OCI-LY1 (cell line): Measurements from ENCODE around the gene POLRMT.

ENCODE experiments used
- H2AFZ ChIP-seq: fragments of 200-600 bp; sonication (generic), shearing (Covaris generic); 2 replicates; pipeline ENCODE4 v1.6.0; 2014; ENCODE audit warnings: antibody characterized with exemption, mild to moderate bottlenecking, low read length
- H3F3A ChIP-seq: fragments of 200-600 bp; sonication (generic), shearing (Covaris generic); 2 replicates; pipeline ENCODE4 v1.6.0; 2014; ENCODE audit warnings: mild to moderate bottlenecking, antibody characterized with exemption, low read length, moderate library complexity; ENCODE audit not compliant: insufficient read depth
- H3K27ac ChIP-seq: fragments of 200-600 bp; sonication (generic); 2 replicates; pipeline ENCODE4 v1.5.1; 2014; ENCODE audit warnings: low read length, mixed run types, mild to moderate bottlenecking, low read depth; ENCODE audit not compliant: poor library complexity, severe bottlenecking
- H3K27me3 ChIP-seq: fragments of 200-600 bp; sonication (generic); 2 replicates; pipeline ENCODE4 v1.6.0; 2014; ENCODE audit warnings: antibody characterized with exemption, mild to moderate bottlenecking, low read length, moderate library complexity; ENCODE audit not compliant: insufficient read depth
- H3K36me3 ChIP-seq: fragments of 200-600 bp; sonication (generic); 2 replicates; pipeline ENCODE4 v1.6.1; 2014; ENCODE audit warnings: mild to moderate bottlenecking, antibody characterized with exemption, low read length, moderate library complexity, mixed read lengths; ENCODE audit not compliant: insufficient read depth
- H3K4me1 ChIP-seq: fragments of 200-600 bp; sonication (generic); 2 replicates; pipeline ENCODE4 v1.5.1; 2014; ENCODE audit warnings: mild to moderate bottlenecking, low read length, moderate library complexity; ENCODE audit not compliant: insufficient read depth, severe bottlenecking
- H3K4me2 ChIP-seq: fragments of 200-600 bp; sonication (generic), shearing (Covaris generic); 2 replicates; pipeline ENCODE4 v1.6.1; 2014; ENCODE audit warnings: low read length
- H3K4me3 ChIP-seq: fragments of 200-600 bp; sonication (generic); 2 replicates; pipeline ENCODE4 v1.5.1; 2014; ENCODE audit warnings: low read length, low read depth, mild to moderate bottlenecking, mixed read lengths; ENCODE audit not compliant: poor library complexity, severe bottlenecking
- H3K79me2 ChIP-seq: fragments of 200-600 bp; shearing (Covaris generic); 2 replicates; pipeline ENCODE4 v1.6.1; 2016; ENCODE audit warnings: mixed run types, low read length, mixed read lengths; ENCODE audit not compliant: insufficient read depth
- H3K9ac ChIP-seq: fragments of 200-600 bp; sonication (generic), shearing (Covaris generic); 2 replicates; pipeline ENCODE4 v1.6.1; 2014; ENCODE audit warnings: mild to moderate bottlenecking, low read length, mixed read lengths
- H3K9me2 ChIP-seq: fragments of 200-600 bp; sonication (generic), shearing (Covaris generic); 2 replicates; pipeline ENCODE4 v1.6.1; 2014; ENCODE audit warnings: low read depth, mild to moderate bottlenecking, low read length, mixed read lengths
- H3K9me3 ChIP-seq: fragments of 200-600 bp; shearing (Covaris generic); 2 replicates; pipeline ENCODE4 v1.6.1; 2014; ENCODE audit warnings: low read length, mixed read lengths
- H4K20me1 ChIP-seq: fragments of 200-600 bp; sonication (generic), shearing (Covaris generic); 2 replicates; pipeline ENCODE4 v1.6.0; 2016; ENCODE audit warnings: mild to moderate bottlenecking, low read length; ENCODE audit not compliant: insufficient read depth
- CTCF ChIP-seq: fragments of 200-600 bp; sonication (generic), shearing (Covaris generic); IDR thresholded peaks from 2 replicates; pipeline ENCODE4 v1.5.1; 2017; ENCODE audit warnings: mild to moderate bottlenecking, antibody characterized with exemption, low read length, moderate library complexity, mixed read lengths
- EZH2 ChIP-seq: fragments of 200-600 bp; sonication (generic), shearing (Covaris generic); IDR thresholded peaks from 2 replicates; pipeline ENCODE4 v1.8.0; 2017; ENCODE audit warnings: borderline replicate concordance, mixed run types, mild to moderate bottlenecking, antibody characterized with exemption, low read length, moderate library complexity, mixed read lengths

POLRMT gene

DNA sequence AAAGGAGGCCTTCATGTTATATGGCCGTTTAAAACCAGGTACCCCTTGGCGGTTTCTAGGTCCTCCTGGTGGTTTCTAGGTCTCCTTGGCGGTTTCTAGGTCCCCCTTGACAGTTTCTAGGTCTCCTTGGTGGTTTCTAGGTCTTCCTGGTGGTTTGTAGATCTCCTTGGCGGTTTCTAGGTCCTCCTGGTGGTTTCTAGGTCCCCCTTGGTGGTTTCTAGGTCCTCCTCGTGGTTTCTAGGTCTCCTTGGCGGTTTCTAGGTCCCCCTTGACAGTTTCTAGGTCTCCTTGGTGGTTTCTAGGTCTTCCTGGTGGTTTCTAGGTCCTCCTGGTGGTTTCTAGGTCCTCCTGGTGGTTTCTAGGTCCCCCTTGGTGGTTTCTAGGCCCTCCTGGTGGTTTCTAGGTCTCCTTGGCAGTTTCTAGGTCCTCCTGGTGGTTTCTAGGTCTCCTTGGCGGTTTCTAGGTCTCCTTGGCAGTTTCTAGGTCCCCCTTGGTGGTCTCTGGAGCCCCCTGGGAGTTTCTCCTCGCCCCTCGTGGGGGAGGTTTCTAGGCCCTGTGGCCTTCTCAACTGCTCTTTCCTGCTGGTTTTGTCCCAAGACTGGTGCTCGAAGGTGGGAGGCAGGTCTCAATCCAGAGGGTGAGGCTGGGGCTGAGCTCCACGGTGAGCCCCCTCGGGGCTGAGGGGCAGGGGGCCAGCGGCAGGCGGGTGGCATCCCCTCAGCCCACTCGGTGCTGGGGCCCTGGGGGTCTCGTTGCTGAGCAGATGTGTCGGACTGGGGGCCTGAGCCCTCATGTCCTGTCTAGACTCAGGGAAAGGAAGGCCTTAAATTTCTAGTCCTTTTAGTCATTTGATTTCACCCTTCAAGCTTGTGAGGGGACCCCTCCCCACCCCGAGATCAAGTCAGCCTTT is 35.7 kb downstream of the POLRMT start:
- TF ChIP-seq CTCF (no peak), EZH2 (no peak)
- H2AFZ ChIP-seq: no peak overlapping the region
- H3K79me2 ChIP-seq: no peaks in the 10 kb centered on the region
- no peaks in the 10 kb centered on the region for H3F3A ChIP-seq
- H3K9me2 ChIP-seq: no peaks in the 10 kb centered on the region
- H3K4me1 ChIP-seq: no peaks in the 10 kb centered on the region
- peaks cover 25% of the 10 kb centered on the region for H3K27me3 ChIP-seq
- H3K4me2 ChIP-seq: no peak overlapping the region
- no peak overlapping the region for H3K27ac ChIP-seq
- no peak overlapping the region for H3K4me3 ChIP-seq
- H4K20me1 ChIP-seq: no peaks in the 10 kb centered on the region
- H3K9ac ChIP-seq: no peak overlapping the region
- no peaks in the 10 kb centered on the region for H3K36me3 ChIP-seq
- no peaks in the 10 kb centered on the region for H3K9me3 ChIP-seq

- H2AFZ ChIP-seq: no peak overlapping the region
- no peaks in the 10 kb centered on the region for H3K79me2 ChIP-seq
- no peaks in the 10 kb centered on the region for H3K9me2 ChIP-seq
- H4K20me1 ChIP-seq: no peaks in the 10 kb centered on the region
- H3K9ac ChIP-seq: no peak overlapping the region
- no peak overlapping the region for H3K4me3 ChIP-seq
- H3K9me3 ChIP-seq: no peaks in the 10 kb centered on the region
- H3F3A ChIP-seq: no peaks in the 10 kb centered on the region
- peaks cover 26% of the 10 kb centered on the region for H3K27me3 ChIP-seq
- H3K27ac ChIP-seq: no peak overlapping the region
- H3K36me3 ChIP-seq: no peaks in the 10 kb centered on the region
- H3K4me1 ChIP-seq: no peaks in the 10 kb centered on the region
- TF ChIP-seq CTCF: no peak
- no peak for TF ChIP-seq EZH2
- H3K4me2 ChIP-seq: no peak overlapping the region
Measured at GRCh38 chr19:596263-596655, 37.1 kb downstream of the POLRMT start.

DNA sequence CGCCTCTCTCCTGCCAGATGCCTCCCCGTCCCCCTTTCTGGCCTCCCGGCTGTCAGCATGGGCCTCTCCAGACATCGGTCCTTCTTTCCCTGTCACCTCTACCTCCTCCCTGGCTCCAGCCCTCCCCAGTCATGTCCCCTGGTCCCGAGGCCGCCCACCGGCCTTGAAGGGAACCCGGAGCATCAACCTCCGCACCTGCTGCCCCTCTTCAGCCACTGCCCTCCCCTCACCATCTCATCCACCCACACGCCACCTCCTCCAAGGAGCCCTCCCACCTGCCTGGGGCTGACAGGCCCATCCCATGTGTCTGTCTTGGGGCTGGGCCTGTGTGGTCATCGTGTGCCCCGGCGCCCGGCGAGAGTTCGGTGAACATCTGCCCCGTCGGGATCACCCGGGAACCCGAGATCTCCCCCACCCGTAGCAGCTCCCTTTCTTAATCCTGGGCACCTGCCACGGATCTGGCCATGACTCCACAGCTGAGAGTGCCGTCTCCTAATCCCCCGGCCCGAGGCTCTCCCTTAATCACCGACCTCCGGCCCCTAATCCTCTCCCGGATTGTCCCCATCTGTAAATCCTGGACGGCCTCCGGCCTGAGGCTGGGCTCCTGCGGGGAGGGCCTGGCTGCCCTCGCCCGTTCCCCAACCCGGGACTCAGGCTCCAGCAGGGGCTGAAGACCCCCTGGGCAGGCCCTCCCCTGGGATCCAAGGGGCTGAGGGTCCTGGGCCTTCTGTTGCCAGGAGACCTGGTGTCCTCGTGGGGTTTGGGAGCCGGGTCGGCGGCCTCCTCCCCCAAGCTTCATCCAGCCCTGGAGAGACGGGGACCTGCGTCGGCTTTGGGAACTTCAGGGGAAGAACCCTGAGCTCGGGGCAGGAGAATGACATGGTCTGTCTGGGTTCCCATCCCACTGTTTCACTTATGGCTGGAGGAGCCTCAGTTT is 37.7 kb downstream of the POLRMT start:
- TF ChIP-seq EZH2 (no peak), CTCF (no peak)
- Histone ChIP-seq H3K9me2 (no peaks in the 10 kb centered on the region), H2AFZ (no peak overlapping the region), H3K9ac (no peak overlapping the region), H3K4me1 (no peaks in the 10 kb centered on the region), H3K9me3 (no peaks in the 10 kb centered on the region), H3K79me2 (no peaks in the 10 kb centered on the region), H3F3A (no peaks in the 10 kb centered on the region), H3K27me3 (peaks cover 26% of the 10 kb centered on the region), H3K36me3 (no peaks in the 10 kb centered on the region), H3K4me3 (no peak overlapping the region), H3K27ac (no peak overlapping the region), H4K20me1 (no peaks in the 10 kb centered on the region), H3K4me2 (no peak overlapping the region)
